GM12872 (cell line): ENCODE measurements around the gene VASH2.

Experiments
- TF ChIP-seq, protein P1 (sequence below): IDR thresholded peaks from 3 replicates; pipeline ENCODE4 v1.5.1; 2011; ENCODE audit warnings: low read depth, mild to moderate bottlenecking, low read length, moderate library complexity; ENCODE audit not compliant: insufficient read depth

VASH2 gene

DNA sequence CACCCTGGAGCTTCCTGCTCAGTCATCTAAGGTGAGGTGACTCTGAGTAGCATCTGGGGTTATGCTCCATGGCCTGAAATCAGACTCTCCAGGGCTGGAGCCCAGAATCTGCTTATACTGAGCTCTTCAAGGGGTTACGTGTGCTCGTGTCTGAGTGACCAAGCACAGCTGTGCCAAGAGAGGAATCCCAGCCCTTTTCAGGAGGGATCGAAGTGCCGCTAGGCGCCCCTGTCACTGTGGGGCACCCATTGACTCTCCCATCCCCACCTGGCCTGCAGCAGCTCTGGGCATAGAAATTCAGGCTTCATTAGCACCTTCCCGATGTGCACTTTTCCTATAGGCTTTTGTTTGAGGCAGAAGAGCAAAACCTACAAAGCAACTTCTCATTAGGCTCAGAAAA, 13.8 kb downstream of the VASH2 start:
- TF ChIP-seq, protein P1, sequence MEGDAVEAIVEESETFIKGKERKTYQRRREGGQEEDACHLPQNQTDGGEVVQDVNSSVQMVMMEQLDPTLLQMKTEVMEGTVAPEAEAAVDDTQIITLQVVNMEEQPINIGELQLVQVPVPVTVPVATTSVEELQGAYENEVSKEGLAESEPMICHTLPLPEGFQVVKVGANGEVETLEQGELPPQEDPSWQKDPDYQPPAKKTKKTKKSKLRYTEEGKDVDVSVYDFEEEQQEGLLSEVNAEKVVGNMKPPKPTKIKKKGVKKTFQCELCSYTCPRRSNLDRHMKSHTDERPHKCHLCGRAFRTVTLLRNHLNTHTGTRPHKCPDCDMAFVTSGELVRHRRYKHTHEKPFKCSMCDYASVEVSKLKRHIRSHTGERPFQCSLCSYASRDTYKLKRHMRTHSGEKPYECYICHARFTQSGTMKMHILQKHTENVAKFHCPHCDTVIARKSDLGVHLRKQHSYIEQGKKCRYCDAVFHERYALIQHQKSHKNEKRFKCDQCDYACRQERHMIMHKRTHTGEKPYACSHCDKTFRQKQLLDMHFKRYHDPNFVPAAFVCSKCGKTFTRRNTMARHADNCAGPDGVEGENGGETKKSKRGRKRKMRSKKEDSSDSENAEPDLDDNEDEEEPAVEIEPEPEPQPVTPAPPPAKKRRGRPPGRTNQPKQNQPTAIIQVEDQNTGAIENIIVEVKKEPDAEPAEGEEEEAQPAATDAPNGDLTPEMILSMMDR: no peak

GRCh38 chr1:212966616-212967015, 16.3 kb downstream of the VASH2 start:
- TF ChIP-seq, protein P1: no peak

DNA sequence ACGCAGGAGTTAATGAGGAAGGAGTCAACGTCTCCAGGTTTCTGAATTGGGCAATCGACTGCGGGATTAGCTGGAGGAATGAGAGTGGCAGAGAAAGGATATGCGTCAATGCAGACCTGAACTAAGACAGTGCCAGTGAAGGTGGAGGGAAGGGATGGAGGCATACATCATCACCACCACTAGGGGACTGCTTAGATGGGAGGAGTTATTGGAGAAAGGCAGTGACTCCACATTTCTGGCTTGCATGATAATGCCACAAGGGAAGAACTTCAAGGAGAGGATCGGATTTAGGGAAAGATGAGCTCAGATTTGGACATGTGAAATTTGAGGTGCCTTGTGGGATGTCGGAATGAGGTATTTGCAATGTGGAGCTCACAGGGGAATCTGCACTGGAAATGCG, 17.5 kb downstream of the VASH2 start:
- TF ChIP-seq, protein P1: peak; percentile 88

DNA sequence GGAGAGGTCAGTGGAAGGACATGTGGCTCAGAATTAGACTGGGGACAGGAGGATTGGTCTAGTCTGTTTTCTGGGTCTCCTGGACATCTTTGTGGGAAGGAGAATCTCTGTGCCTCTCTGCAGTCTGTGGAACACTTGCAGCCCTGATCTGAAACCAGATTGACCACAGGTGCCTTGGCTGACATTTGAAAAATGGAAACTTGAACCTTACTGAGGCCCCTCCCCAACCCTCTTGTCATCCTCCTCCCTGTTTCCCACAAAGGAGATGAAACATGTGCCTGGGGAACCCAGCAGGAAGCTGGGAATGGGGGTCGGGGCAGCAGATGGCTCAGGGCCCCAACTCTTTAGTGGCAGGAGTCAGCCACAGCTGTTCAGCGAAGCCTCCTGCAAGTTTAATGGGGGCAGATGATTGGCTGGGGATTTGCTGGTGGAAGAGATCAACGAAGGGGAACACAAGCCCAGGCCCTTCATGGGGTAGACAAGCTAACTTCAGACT, 18.1 kb downstream of the VASH2 start:
- TF ChIP-seq, protein P1: no peak

DNA sequence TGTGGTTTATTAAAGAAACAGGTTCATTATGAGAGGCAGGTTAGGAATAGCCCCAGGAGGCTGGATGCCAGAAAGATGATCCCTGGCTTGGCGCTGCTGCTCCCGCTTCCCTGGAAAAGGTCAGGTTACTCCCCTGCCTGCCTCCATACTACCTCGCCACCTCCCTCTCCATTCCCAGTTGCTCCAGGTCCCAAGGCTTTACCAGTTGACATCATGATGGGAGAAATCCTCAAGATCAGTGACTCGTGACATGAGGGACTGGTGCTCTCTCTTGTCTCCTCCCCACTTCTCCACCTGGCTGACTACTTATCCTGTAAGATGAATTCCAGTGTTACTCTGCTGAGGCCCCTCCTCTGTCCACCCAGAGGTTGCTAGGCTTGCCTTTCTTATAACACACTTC, 19.7 kb downstream of the VASH2 start:
- TF ChIP-seq, protein P1: no peak

- TF ChIP-seq, protein P1: no peak
These were observed 21.0 kb downstream of the VASH2 start for GRCh38 chr1:212971312-212971711.

GRCh38 chr1:212973426-212973825, 23.1 kb downstream of the VASH2 start:
- TF ChIP-seq, protein P1: no peak
